Astrocyte (in vitro differentiated cells and primary cell): ENCODE measurements around the gene SKAP2. TPM values are rescaled to one million over a fixed set of nuclear protein-coding genes. Genes with fewer than 3 reads are reported as not detected.
A peak's percentile ranks its signal among the peaks of the same experiment; 100 is the strongest.

Experiments
- DNase-seq: peaks from one replicate; pipeline ENCODE4 v3.0.0-alpha.2; 2010; ENCODE audit warnings: low read depth
- FAIRE-seq: peaks from 2 replicates; lab custom pipeline; 2011; peaks lifted over from hg19 to GRCh38; lab: Jason Lieb, UNC
- H2AFZ ChIP-seq: 2 replicates; pipeline ENCODE4 v1.6.0; 2012; ENCODE audit warnings: low read depth, low read length, inconsistent platforms
- H3K27ac ChIP-seq: 2 replicates; pipeline ENCODE4 v1.5.1; 2011; ENCODE audit warnings: low read depth, low read length, inconsistent platforms
- H3K27me3 ChIP-seq: 2 replicates; pipeline ENCODE4 v1.6.0; 2011; ENCODE audit warnings: low read length, inconsistent platforms; ENCODE audit not compliant: insufficient read depth
- H3K36me3 ChIP-seq: 2 replicates; pipeline ENCODE4 v1.5.1; 2011; ENCODE audit warnings: low read length, inconsistent platforms; ENCODE audit not compliant: insufficient read depth
- H3K4me1 ChIP-seq: 2 replicates; pipeline ENCODE4 v1.5.1; 2011; ENCODE audit warnings: low read length, inconsistent platforms; ENCODE audit not compliant: insufficient read depth
- H3K4me2 ChIP-seq: 2 replicates; pipeline ENCODE4 v1.6.0; 2012; ENCODE audit warnings: low read length, inconsistent platforms
- H3K4me3 ChIP-seq: 2 replicates; pipeline ENCODE4 v1.5.1; 2011; ENCODE audit warnings: low read depth, mild to moderate bottlenecking, low read length, inconsistent platforms; ENCODE audit not compliant: insufficient read depth
- H3K79me2 ChIP-seq: 2 replicates; pipeline ENCODE4 v1.6.0; 2012; ENCODE audit warnings: mild to moderate bottlenecking, low read length, inconsistent platforms; ENCODE audit not compliant: insufficient read depth
- H3K9ac ChIP-seq: 2 replicates; pipeline ENCODE4 v1.6.0; 2012; ENCODE audit warnings: mild to moderate bottlenecking, low read length, inconsistent platforms
- H3K9me3 ChIP-seq: 2 replicates; pipeline ENCODE4 v1.5.1; 2012; ENCODE audit warnings: low read depth, mild to moderate bottlenecking, low read length, inconsistent platforms; ENCODE audit not compliant: insufficient read depth
- H4K20me1 ChIP-seq: 2 replicates; pipeline ENCODE4 v1.6.0; 2012; ENCODE audit warnings: low read length, inconsistent platforms; ENCODE audit not compliant: insufficient read depth
- H3K27ac Mint-ChIP-seq: one replicate; pipeline ENCODE4 v1.8.0; 2021; ENCODE audit warnings: mild to moderate bottlenecking, mixed read lengths; ENCODE audit not compliant: unreplicated experiment
- H3K27me3 Mint-ChIP-seq: one replicate; pipeline ENCODE4 v1.8.0; 2021; ENCODE audit warnings: low read depth, mixed read lengths; ENCODE audit not compliant: unreplicated experiment
- H3K36me3 Mint-ChIP-seq: one replicate; pipeline ENCODE4 v1.8.0; 2021; ENCODE audit warnings: low read depth, mixed read lengths; ENCODE audit not compliant: unreplicated experiment
- H3K4me1 Mint-ChIP-seq: one replicate; pipeline ENCODE4 v1.8.0; 2021; ENCODE audit warnings: low read depth, mixed read lengths; ENCODE audit not compliant: unreplicated experiment
- H3K4me3 Mint-ChIP-seq: one replicate; pipeline ENCODE4 v1.8.0; 2021; ENCODE audit warnings: mild to moderate bottlenecking, moderate library complexity, mixed read lengths; ENCODE audit not compliant: unreplicated experiment
- H3K9me3 Mint-ChIP-seq: one replicate; pipeline ENCODE4 v1.8.0; 2021; ENCODE audit warnings: mild to moderate bottlenecking, mixed read lengths; ENCODE audit not compliant: unreplicated experiment
- CTCF ChIP-seq: IDR thresholded peaks from 2 replicates; pipeline ENCODE4 v1.5.1; 2011; ENCODE audit warnings: low read depth, mild to moderate bottlenecking, inconsistent platforms, low read length, moderate library complexity; ENCODE audit not compliant: insufficient read depth
- EZH2 ChIP-seq: IDR thresholded peaks from 2 replicates; pipeline ENCODE4 v1.6.1; 2012; ENCODE audit warnings: mild to moderate bottlenecking, low read length, inconsistent platforms; ENCODE audit not compliant: insufficient read depth
- total RNA-seq: library from RNA; stranded (reverse); gene quantifications from 2 replicates; pipeline ENCODE4 v1.2.1, GENCODE V29; 2021

Gene SKAP2
- total RNA-seq, 1 donor from 2014 or later, result 10.1 TPM

GRCh38 chr7:26912338-26912737, 47.9 kb upstream of the SKAP2 start:
- Histone ChIP-seq H3K36me3 (no peaks in the 10 kb centered on the region), H3K4me3 (no peak overlapping the region), H2AFZ (no peak overlapping the region), H3K9me3 (no peaks in the 10 kb centered on the region), H3K4me2 (no peak overlapping the region), H3K27ac (no peak overlapping the region), H3K79me2 (no peaks in the 10 kb centered on the region), H3K9ac (no peak overlapping the region), H3K4me1 (no peaks in the 10 kb centered on the region), H4K20me1 (no peaks in the 10 kb centered on the region), H3K27me3 (no peaks in the 10 kb centered on the region)
- Mint-ChIP-seq H3K4me1 (peaks cover 10% of the 10 kb centered on the region), H3K4me3 (no peak overlapping the region), H3K9me3 (no peaks in the 10 kb centered on the region), H3K27me3 (no peaks in the 10 kb centered on the region), H3K36me3 (no peaks in the 10 kb centered on the region), H3K27ac (no peak overlapping the region)
- FAIRE-seq (no peak), DNase-seq (no peak)
- TF ChIP-seq EZH2 (no peak), CTCF (no peak)

GRCh38 chr7:26910221-26910620, 45.8 kb upstream of the SKAP2 start:
- no peaks in the 10 kb centered on the region for H3K36me3 ChIP-seq
- peak; percentile 9 for DNase-seq
- TF ChIP-seq CTCF (no peak), EZH2 (no peak)
- H3K27ac ChIP-seq, result no peak overlapping the region
- H2AFZ ChIP-seq, result no peak overlapping the region
- no peaks in the 10 kb centered on the region for H3K4me1 ChIP-seq
- FAIRE-seq, result no peak
- H3K9me3 Mint-ChIP-seq, result no peaks in the 10 kb centered on the region
- H3K27me3 ChIP-seq, result no peaks in the 10 kb centered on the region
- no peaks in the 10 kb centered on the region for H4K20me1 ChIP-seq
- no peak overlapping the region for H3K4me3 ChIP-seq
- no peaks in the 10 kb centered on the region for H3K79me2 ChIP-seq
- no peak overlapping the region for H3K4me2 ChIP-seq
- H3K27ac Mint-ChIP-seq, result no peak overlapping the region
- H3K9ac ChIP-seq, result no peak overlapping the region
- no peaks in the 10 kb centered on the region for H3K36me3 Mint-ChIP-seq
- H3K27me3 Mint-ChIP-seq, result no peaks in the 10 kb centered on the region
- H3K4me3 Mint-ChIP-seq, result no peak overlapping the region
- H3K9me3 ChIP-seq, result no peaks in the 10 kb centered on the region
- peaks cover 10% of the 10 kb centered on the region for H3K4me1 Mint-ChIP-seq

- H4K20me1 ChIP-seq, result no peaks in the 10 kb centered on the region
- no peak overlapping the region for H3K27ac Mint-ChIP-seq
- H3K4me1 ChIP-seq, result no peaks in the 10 kb centered on the region
- H3K4me3 Mint-ChIP-seq, result no peak overlapping the region
- no peaks in the 10 kb centered on the region for H3K79me2 ChIP-seq
- no peak overlapping the region for H2AFZ ChIP-seq
- no peaks in the 10 kb centered on the region for H3K36me3 Mint-ChIP-seq
- no peak overlapping the region for H3K4me2 ChIP-seq
- no peaks in the 10 kb centered on the region for H3K9me3 ChIP-seq
- FAIRE-seq (no peak), DNase-seq (no peak)
- no peak overlapping the region for H3K27ac ChIP-seq
- H3K9me3 Mint-ChIP-seq, result no peaks in the 10 kb centered on the region
- H3K9ac ChIP-seq, result no peak overlapping the region
- H3K27me3 Mint-ChIP-seq, result peaks cover 5% of the 10 kb centered on the region
- TF ChIP-seq EZH2 (no peak), CTCF (no peak)
- no peaks in the 10 kb centered on the region for H3K4me1 Mint-ChIP-seq
- H3K27me3 ChIP-seq, result no peaks in the 10 kb centered on the region
- no peaks in the 10 kb centered on the region for H3K36me3 ChIP-seq
- H3K4me3 ChIP-seq, result no peak overlapping the region
Observed at GRCh38 chr7:26900251-26900650, 35.9 kb upstream of the SKAP2 start.
